Activated gamma-delta T cell treated with anti-CD3 and anti-CD28 coated beads, Interleukin-2, amount 50 U/mL, for 16 hours (primary cell): ENCODE measurements around the gene NT5C3A.

Experiments
- DNase-seq: peaks from one replicate; pipeline ENCODE4 v3.0.0-alpha.2; 2020; ENCODE audit warnings: low read depth

NT5C3A gene

DNA sequence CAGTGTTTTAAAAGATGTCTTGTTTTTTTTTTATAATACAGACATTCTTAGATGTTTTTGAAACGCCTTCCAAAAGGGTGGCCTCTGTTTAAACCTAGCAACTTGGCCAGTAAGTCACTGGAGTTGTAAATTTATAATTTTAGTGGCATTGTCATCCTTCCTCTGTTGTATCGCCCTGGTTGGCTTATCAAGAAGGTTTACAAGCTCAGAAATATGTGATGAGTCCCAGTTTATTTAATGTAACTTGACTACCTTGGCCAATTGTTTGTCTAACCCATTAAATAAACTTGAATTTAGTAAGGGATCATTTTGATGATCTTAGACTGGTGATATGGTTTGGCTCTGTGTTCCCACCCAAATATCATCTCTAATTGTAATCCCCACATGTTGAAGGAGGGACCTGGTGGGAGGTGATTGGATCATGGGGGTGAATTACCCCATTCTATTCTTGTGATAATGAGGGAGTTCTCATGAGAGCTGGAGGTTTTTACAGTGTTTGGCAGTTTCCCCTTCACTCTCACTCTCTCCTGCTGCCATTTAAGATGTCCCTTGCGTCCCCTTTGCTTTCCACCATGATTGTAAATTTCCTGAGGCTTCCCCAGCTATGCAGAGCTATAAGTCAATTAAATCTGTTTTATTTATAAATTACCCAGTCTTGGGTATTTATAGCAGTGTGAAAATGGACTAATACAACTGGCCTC is 13.4 kb upstream of the NT5C3A start:
- no peak for DNase-seq

DNA sequence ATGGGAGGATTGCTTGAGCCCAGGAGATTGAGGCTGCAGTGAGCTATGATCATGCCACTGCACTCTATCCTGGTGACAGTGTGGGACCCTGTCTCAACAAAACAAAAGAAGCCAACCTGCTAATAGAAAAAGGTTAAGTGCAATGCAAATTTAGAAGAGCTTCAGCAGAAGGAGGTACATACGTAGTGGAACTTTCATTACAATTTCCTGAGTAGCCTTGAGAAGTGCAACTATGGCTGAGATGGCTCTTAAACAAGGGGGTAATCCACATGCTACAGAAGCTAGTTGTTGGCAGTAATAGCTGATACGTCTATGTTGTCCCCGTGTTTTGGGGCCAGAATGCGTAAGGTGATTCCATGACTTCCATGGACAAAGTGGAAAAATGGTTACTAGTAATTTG is 10.7 kb upstream of the NT5C3A start:
- DNase-seq: no peak

DNA sequence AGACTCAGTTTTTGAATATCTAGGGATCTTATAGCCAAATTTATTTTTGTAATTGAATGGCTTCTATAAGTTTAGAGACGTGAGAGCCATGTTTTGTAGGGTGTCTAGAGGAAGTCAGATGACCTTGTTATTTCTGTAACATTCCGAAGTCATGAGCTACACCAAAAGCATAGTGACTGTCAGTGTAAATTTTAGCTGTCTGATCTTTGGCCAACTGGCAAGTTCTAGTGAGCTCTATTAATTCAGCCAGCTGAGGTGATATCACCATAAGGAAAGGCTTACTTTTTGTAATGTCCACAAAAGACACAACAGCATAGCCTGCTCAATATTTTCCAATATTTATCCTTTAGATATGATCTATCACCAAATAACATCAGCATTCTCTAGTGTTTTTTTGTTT is 9.9 kb upstream of the NT5C3A start:
- no peak for DNase-seq

DNA sequence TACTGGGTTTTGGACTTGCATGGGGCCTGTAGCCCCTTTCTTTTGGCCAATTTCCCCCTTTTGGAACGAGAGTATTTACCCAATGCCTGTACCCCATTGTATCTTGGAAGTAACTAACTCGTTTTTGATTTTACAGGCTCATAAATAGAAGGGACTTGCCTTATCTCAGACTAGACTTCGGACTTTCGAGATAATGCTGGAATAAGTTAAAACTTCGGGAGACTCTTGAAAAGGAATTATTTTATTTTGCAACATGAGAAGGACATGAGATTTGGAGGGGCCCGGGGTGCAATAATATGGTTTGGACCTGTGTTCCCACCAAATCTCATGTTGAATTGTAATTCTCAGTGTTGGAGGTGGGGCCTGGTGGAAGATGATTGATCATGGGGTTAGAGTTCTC is 8.3 kb upstream of the NT5C3A start:
- no peak for DNase-seq

DNA sequence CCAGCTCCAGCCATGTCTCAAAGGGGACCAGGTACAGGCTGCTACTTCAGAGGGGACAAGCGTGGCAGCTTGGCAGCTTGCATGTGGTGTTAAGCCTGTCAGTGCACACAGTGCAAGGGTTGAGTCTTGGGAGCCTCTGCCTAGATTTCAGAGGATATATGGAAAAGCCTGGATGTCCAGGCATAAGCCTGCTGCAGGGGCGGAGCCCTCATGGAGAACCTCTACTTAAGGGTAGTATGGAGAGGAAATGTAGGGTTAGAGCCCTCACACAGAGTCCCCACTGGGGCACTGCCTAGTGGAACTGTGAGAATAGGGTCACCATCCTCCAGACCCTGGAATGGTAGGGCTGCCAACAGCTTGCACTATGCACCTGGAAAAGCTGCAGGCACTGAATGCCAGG is 7.7 kb upstream of the NT5C3A start:
- DNase-seq: no peak

DNA sequence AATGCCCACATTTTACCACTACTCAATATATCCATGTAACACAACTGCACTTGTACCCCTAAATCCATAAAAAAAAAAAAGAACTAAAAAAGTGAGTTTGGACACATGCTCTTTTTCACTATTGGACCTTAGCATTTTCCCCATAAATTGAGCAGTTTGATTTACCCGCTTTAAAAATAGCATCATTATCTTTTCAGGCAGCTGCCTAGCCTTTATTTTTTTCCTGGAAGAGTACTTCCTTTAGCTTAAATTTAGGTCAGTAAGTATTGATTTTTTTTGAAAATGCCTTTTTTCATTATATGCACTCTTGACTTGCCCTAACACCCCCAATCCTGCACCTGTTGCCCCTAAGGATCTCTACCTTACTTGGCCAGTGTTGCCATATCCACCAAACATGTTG is 5.3 kb upstream of the NT5C3A start:
- DNase-seq: no peak

DNA sequence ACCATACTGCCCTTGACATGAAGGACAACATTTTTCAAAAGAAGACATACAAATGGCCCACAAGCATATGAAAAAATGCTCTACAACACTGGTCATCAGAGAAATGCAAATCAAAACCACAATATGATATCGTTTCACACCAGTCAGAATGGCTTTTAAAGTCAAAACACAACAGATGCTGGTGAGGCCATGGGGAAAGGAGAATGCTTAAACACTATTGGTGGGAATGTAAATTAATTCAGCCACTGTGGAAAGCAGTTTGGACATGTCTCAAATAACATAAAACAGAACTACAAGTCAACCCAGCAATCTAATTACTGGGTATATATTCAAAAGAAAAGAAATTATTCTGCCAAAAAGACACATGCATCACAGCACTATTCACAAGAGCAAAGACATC is 4.2 kb upstream of the NT5C3A start:
- DNase-seq: no peak

DNA sequence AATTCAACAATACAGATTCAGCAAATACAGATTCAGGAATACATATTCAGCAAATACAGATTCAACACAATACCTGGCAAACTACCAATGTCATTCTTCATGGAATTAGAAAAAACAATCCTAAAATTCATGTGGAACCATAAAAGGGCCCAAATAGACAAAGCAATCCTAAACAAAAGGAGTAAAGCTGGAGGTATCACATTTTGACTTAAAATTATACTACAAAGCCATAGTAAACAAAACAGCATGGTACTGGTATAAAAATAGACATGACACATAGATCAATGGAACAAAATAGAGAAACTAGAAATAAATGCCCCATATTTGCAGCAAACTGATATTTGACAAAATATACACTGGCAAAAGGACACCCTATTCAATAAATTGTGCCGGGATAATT is 3.4 kb upstream of the NT5C3A start:
- no peak for DNase-seq

DNA sequence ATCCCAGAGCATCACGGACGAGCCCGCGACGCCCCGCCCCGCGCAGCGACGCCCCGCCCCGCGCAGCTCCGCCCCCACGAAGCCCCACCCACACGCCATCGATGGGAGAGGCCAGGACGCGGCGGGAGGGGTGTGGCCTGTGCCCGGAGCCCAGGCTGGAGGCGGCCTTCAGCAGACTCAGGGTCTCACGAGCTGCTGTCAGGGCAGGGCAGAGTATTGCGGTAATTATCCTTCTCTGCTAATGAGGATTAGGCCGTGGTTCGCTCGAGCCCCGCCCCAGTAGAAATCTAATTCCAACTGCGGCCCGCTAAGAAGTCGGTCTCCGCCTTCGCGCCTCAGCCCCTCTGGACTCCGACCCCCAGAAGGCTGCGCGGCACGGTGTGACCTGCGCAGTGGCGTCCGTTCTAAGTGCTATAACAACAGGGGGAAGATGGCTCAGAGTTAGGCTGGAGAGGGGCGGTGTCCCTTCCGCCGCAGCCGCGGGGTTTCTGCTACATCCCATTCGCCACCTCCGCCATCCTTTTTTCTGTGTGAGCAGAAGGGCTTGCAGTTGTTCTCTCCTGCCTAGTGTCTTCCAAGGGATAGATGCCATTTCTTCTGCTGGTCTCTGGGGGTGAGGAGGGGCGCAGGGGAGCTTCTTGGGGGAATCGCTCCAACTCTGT is 337 bp upstream of the NT5C3A start:
- peak; percentile 83 for DNase-seq

DNA sequence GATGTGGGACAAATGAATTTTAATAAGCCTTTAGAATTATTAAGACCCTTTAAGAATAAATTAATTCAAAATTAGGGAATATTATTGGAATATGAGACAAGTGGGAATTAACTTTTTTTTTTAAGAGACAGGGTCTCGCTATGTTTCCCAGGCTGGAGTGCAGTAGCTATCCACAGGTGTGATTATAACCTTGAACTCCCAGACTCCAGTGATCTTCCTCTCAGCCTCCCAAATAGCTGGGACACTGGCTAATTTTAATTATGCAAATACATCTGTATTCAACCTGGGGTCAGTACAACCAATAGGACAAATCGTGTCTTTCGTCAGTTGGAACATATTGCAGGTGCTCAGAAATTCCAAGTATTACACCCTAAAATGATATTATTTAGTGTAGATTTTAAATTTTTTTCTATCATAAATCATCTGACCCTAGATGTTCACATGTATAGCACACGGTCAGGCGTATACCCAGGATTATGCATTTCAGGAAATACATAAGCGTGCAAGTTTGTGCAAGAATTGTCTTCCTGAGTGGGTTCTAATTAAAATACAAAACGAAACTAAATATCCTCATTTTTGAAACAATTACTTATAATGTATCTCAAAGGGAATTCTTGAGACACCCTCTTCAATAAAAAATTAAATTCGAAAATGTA is 1.2 kb downstream of the NT5C3A start:
- no peak for DNase-seq

DNA sequence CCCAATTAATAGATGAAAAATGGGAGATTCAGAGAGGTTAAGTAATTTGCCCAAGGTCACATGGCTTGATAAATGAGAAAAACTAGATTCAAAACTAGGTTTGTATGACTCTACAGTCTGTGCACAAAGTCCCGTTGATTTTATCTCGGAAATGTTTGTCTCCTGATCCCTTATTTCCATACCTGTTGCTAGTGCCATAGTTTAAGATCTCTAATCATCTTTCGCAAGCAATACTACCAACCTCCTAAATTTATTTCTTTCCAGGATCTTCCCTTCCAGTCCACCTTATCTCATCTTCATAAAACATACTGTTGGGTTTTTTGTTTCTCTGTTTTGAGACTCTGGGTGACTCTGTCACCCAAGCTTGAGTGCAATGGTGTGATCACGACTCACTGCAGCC is 2.9 kb downstream of the NT5C3A start:
- DNase-seq: no peak

DNA sequence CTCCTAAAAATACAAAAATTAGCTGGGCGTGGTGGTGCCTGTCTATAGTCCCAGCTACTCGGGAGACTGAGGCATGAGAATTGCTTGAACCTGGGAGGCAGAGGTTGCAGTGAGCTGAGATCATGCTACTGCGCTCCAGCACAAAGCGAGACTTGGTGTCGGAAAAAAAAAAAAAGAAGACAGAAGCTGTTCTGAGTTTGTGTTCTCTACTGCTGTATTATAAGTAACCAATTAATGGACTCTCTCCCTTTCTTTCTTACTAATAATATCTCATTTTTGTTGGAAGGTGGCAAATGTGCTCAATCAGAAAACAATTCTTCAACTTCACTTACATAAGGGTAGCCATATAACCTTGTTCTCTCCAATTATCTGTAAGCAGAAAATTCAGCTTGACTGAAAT is 7.4 kb downstream of the NT5C3A start:
- DNase-seq: no peak

DNA sequence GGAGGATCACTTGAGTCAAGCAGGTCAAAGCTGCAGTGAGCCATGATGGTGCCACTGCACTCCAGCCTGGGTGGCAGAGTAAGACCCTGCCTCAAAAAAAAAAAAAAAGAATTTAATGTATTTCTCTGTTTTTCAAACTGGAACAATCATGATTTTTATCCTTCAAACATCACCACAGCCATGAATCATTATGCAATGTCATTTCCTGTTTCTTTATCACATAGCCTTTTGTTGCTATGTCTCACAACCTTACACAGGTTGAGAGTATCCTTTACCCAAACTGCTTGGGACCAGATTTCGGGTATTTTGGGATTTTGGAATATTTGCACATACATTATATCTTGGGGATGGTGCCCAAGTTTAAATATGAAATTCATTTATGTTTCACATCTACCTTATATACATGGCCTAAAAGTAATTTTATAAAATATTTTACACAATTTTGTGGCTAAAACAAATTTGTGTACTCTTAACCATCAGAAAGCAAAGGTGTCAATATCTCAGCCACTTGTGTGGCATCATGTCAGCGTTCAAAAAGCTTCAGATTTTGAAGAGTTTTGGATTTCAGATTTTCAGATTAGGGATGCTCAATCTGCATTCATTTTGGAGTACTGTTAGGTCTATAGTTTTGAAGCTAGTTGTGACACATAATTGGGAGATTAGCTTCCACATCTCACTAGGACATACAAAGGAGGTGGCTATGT is 8.2 kb downstream of the NT5C3A start:
- no peak for DNase-seq

DNA sequence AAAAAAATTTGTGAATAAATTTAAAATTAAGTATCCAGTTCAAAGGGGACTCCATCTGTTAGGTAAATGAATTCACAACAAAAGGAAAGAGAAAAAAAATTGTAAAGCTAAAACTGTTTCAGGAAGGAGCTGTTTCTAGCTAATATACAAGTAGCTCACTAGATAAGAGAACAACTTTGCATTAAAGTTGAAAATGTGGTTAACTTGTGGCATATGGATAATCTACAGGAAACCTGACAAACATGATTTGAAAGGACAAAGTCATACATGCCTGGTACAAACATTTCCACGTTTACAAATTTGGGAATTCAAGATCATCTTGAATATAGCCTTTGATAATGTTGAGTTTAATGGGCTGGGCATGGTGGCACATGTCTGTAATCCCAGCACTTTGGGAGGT is 8.9 kb downstream of the NT5C3A start:
- no peak for DNase-seq

DNA sequence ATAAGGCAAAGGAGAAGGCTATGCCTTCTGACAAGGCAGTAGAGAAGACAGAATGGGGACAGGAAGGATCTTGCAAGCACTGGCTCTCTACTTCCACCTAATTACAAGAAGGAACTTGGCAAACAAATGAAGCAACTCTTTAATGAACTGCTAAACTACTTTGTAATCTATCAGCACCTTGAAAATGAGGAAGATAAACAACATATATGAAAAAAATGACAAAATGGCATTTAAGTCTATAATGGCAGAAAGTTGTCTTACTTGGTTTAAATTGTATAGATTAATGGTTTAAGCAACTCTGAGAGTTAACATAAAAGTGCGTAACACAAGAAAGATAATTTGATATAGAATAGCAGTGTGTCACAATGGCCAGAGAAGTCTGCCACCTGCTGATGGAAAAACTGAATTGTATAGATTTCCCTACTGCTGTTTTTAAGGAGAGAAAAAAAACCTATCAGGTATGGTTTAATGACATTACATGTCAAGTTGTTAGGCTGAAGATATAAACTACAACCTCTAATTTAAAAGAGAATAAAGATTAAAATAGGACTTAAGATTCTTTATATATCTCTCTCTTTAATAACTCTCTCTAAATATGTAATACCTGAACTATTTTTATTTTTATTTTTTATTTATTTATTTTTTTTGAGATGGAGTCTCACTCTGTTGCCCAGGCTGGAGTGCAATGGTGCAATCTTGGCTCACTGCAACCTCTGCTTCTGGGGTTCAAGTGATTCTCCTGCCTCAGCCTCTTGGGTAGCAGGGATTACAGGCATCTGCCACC is 11.8 kb downstream of the NT5C3A start:
- DNase-seq: no peak

DNA sequence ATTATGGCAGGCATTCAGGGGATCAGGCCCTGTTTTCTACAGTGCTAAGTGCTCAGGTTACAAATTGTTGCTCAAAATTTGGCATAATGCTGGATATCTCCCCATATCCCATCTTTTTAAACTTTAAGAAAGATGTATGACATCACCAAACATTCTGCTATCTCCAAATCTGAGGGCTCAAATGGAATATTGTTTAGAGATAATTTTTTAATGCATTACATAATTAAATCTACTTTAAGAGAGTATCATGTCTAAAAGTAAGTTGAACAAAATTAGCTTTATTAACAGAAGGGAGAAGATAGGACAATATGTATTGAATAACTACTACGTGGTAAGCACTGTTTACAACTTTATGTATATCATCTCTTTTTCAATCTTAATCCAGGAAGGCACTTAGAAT is 13.9 kb downstream of the NT5C3A start:
- no peak for DNase-seq

DNA sequence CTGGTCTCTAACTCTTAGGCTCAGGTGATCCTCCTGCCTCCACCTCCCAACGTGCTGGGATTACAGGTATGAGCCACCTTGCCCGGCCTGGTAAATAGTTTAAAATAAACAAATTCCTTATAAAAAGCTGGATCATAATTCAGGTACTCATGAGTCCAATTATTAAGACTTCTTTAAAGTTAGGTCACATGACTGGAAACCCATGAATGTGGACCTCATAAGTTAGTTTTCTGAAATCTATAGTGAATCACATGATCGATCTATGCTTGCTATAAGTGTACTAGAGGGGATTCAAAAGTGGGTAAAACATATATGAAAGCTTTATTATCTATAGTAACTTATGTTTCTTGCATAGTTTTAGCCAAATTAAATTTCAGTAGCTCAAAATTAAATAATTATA is 14.3 kb downstream of the NT5C3A start:
- DNase-seq: no peak

DNA sequence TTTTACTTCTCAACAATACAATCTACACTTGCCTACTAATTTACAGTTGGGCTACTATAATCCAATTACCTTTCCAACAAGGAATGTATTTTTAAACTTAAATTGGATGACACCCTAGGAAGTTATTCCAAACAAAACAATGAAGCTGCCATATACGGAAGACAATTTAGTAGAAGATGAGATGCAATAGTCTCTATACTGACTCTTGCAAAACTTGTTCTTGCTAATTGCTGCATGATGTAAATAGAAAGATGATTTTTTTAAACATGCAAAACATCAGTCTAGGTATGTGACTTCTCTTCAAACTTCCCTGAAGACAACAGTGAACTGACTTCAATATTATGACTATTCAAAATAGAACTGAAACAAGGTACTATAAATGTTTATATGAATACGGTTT is 17.6 kb downstream of the NT5C3A start:
- no peak for DNase-seq

DNA sequence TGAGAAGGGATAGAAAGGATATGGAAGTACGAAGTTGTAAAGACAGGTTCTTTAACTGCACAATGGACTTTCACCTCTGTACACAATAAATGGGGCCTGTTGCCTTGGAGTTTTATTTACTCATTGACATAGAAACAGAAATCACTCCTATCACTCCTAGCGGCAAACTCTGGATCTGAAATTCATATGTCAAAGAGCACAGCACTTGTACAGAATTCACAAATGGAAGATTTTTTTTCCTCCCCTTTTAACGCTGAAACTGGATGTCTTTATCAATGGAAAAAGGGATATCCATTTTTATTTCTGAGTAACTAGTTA is 18.2 kb downstream of the NT5C3A start:
- DNase-seq: no peak

DNA sequence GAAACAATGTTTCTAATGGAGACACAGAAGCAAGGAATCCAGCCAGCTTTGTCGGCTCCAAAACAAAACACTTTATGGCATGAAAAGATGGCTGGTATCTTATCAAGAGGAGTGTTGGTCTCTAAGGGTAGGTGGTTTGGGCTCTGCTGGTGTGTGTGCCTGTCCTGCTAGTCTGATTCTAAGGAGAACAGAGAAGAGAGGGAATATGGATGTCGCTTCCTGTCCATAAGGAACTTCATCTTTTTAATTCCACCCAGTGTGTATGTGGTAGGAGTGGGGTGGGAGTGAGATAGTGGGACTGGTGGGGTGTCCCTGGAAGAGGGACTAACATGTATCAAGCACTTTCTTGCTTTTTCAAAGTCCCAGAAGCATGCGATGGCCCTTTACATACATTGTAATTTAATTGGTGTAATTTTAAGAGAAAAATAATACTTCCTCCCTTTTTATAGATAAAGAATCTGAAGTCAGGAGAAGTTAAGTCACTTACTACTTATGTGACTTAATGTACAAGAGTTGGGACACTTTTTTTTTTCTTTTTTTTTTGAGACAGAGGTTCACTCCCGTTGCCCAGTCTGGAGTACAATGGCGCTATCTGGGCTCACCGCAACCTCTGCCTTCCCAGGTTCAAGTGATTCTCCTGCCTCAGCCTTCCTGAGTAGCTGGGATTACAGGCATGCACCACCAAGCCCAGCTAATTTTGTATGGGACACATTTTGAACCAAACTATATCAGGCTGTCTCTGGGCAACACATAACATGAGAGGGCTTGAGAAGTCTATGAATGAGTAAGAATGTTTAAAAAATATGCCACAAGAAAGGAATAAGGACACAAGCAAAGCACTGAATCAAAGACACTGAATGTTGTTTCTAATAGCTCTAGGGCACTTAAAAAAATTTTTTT is 18.8 kb downstream of the NT5C3A start:
- DNase-seq: no peak
